OCI-LY3 (cell line): ENCODE measurements around the gene IL21.

ENCODE experiments used
- EZH2phosphoT487 ChIP-seq: fragments of 200-600 bp; shearing (Covaris generic); IDR thresholded peaks from 2 replicates; pipeline ENCODE4 v1.6.1; 2018; ENCODE audit warnings: antibody characterized with exemption, mixed run types, low read depth
- TF ChIP-seq, protein P1 (sequence below): fragments of 200-600, 300-600 bp; sonication (generic); IDR thresholded peaks from 2 replicates; pipeline ENCODE4 v1.5.1; 2014; ENCODE audit warnings: antibody characterized with exemption, low read length, low read depth

DNA sequence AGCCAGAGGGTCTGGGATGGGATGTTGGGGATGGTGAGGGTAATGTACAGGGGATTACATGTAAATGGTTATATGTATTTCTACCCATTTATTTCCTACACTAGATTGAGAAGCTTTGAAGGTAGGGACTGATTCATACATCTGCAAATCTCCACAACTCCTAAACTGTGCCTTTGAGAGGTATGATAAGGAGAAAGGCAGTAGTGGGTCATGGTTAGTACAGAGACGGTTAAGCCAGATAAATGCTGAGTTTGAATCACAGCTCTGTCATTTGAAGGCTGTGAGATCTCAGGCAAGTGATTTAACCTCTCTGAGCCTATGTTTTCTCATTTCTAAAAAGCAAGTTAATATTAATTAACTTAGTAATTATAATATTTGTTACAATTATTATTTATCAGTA, 29.3 kb upstream of the IL21 start:
- TF ChIP-seq, protein P1, sequence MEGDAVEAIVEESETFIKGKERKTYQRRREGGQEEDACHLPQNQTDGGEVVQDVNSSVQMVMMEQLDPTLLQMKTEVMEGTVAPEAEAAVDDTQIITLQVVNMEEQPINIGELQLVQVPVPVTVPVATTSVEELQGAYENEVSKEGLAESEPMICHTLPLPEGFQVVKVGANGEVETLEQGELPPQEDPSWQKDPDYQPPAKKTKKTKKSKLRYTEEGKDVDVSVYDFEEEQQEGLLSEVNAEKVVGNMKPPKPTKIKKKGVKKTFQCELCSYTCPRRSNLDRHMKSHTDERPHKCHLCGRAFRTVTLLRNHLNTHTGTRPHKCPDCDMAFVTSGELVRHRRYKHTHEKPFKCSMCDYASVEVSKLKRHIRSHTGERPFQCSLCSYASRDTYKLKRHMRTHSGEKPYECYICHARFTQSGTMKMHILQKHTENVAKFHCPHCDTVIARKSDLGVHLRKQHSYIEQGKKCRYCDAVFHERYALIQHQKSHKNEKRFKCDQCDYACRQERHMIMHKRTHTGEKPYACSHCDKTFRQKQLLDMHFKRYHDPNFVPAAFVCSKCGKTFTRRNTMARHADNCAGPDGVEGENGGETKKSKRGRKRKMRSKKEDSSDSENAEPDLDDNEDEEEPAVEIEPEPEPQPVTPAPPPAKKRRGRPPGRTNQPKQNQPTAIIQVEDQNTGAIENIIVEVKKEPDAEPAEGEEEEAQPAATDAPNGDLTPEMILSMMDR, result no peak
- no peak for TF ChIP-seq EZH2phosphoT487
